H1 (cell line): ENCODE results near the gene TMEM125.

Experiments used
- CEBPB ChIP-seq: IDR thresholded peaks from 2 replicates; pipeline ENCODE4 v1.6.1; 2012; ENCODE audit warnings: low read depth, low read length
- EGR1 ChIP-seq: IDR thresholded peaks from 2 replicates; pipeline ENCODE4 v1.6.1; 2011; ENCODE audit warnings: low read depth, low read length, borderline replicate concordance
- HDAC2 ChIP-seq, 2 experiments: fragments of 300-600 bp in 1 of 2; sonication (generic) in 1 of 2; IDR thresholded peaks; 2 replicates each; pipeline ENCODE4 v1.6.1; 2011 to 2012; ENCODE audit warnings: low read depth in 2 of 2, low read length in 2 of 2, mild to moderate bottlenecking in 2 of 2, moderate library complexity in 2 of 2, borderline replicate concordance in 1 of 2, inconsistent platforms in 1 of 2
- JUN ChIP-seq: IDR thresholded peaks from 2 replicates; pipeline ENCODE4 v1.6.1; 2011; ENCODE audit warnings: low read depth, mild to moderate bottlenecking, improper control_type of control experiment, low read length
- SP4 ChIP-seq: IDR thresholded peaks from 2 replicates; pipeline ENCODE4 v1.6.1; 2012; ENCODE audit warnings: low read length, inconsistent platforms
- TEAD4 ChIP-seq: IDR thresholded peaks from 2 replicates; pipeline ENCODE4 v1.6.1; 2012; ENCODE audit warnings: low read depth, low read length, inconsistent platforms, mixed read lengths
- ZNF274 ChIP-seq: IDR thresholded peaks from 2 replicates; pipeline ENCODE4 v1.7.0; 2012; ENCODE audit warnings: low read length, borderline replicate concordance; ENCODE audit errors: extremely low read depth
- TF ChIP-seq, protein P1 (sequence below), 3 experiments: IDR thresholded peaks; 1 replicate in 2 of 3; 2 replicates in 1 of 3; pipeline versions ENCODE4 v1.5.1 to v1.6.1; 2011; ENCODE audit warnings: low read length in 3 of 3, mild to moderate bottlenecking in 3 of 3, inconsistent platforms in 2 of 3, low read depth in 1 of 3, moderate library complexity in 1 of 3; ENCODE audit not compliant: insufficient read depth in 1 of 3; ENCODE audit errors: control extremely low read depth in 1 of 3

DNA sequence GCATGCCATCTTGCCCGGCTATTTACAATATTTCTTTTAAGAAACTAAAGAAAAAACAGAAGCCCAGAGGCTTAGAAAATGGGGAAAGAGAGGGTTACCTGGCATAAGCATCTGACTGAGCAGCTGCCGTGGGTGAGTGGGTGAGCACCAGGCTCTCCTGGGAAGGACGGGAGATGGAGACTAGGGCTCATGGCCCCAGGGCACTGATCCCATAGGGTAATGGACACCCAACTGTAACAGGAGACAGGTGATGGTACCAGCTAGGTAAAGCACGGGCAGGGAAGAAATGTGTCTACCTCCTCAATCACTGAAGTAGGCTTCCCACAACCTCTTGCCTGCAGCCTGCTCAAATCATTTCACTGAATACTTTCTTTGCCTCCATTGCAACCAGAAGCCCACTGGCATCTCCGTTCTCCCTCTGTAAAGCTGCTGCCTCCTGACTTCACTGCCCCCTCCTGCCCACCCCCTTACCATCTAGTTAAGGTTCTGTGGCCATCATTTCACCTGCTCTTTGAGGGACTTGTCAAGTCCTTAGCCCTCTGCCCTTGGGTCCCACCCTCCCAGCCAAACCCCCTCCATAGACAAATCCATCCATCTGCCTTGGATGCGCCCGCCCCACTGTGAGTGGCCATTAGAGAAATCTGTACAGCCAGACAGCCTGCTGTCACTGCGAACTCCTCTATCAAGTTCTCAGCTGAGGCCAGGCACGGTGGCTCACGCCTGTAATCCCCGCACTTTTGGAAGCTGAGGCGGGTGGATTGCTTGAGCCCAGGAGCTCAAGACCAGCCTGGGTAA lies 6.2 kb downstream of the TMEM125 start:
- no peak for TF ChIP-seq TEAD4
- no peak for TF ChIP-seq CEBPB
- no peak for TF ChIP-seq JUN
- TF ChIP-seq SP4 = no peak
- TF ChIP-seq, protein P1, sequence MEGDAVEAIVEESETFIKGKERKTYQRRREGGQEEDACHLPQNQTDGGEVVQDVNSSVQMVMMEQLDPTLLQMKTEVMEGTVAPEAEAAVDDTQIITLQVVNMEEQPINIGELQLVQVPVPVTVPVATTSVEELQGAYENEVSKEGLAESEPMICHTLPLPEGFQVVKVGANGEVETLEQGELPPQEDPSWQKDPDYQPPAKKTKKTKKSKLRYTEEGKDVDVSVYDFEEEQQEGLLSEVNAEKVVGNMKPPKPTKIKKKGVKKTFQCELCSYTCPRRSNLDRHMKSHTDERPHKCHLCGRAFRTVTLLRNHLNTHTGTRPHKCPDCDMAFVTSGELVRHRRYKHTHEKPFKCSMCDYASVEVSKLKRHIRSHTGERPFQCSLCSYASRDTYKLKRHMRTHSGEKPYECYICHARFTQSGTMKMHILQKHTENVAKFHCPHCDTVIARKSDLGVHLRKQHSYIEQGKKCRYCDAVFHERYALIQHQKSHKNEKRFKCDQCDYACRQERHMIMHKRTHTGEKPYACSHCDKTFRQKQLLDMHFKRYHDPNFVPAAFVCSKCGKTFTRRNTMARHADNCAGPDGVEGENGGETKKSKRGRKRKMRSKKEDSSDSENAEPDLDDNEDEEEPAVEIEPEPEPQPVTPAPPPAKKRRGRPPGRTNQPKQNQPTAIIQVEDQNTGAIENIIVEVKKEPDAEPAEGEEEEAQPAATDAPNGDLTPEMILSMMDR (IDR thresholded peaks at IDR 0.05; ENCODE audit: control extremely low read depth in 1 of 3, insufficient read depth in 1 of 3, low read depth in 1 of 3, low read length in 3 of 3) = no peak
- no peak for TF ChIP-seq EGR1
- TF ChIP-seq ZNF274 = no peak
- no peak for TF ChIP-seq HDAC2 (IDR thresholded peaks at IDR 0.05; ENCODE audit: borderline replicate concordance in 1 of 2, low read depth in 2 of 2, low read length in 2 of 2)
